ENCODE measurements around the gene PTF1A.

DNA sequence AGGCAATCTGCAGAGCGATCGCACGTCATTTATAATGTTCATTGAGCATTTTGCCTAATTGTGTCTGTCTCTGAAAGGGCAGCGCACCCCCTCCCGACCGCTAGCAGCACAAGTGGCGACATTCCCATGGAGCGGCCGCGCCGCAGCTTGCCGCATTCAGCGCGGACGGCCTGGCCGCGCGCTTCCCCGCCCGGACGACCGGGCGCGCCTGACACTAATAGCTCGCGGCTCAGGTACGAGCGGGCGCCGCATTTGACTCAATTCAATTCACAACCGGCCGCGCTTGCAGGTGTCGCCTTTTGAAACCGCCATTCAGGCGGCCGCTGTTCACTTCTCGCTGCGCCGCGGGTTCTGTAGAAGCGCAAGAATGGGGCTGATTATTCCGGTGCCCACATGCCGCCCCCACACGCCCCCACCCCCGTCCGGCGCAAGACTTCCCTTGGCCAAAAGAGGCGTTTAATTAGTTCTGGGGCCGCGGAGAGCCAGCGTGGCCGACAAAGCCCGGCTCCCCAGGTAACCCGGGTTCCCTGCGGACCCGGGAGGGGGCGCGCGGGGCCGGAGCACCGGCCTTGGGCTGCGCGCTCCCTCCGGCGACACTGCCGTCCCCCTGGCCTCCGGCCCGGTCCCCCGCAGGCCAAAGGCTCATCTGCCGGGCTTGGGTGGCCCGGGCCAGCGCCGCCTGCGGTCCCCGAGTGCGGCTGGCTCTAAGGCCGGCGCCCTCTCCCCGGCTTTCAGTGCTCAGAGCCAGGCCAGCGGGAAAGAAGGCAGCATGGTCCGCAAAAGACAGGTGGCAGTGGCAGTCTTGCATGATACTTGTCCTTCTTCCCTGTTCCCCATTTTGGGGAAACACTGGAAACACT, 18.7 kb upstream of the PTF1A start:
- TF ChIP-seq, protein P1, sequence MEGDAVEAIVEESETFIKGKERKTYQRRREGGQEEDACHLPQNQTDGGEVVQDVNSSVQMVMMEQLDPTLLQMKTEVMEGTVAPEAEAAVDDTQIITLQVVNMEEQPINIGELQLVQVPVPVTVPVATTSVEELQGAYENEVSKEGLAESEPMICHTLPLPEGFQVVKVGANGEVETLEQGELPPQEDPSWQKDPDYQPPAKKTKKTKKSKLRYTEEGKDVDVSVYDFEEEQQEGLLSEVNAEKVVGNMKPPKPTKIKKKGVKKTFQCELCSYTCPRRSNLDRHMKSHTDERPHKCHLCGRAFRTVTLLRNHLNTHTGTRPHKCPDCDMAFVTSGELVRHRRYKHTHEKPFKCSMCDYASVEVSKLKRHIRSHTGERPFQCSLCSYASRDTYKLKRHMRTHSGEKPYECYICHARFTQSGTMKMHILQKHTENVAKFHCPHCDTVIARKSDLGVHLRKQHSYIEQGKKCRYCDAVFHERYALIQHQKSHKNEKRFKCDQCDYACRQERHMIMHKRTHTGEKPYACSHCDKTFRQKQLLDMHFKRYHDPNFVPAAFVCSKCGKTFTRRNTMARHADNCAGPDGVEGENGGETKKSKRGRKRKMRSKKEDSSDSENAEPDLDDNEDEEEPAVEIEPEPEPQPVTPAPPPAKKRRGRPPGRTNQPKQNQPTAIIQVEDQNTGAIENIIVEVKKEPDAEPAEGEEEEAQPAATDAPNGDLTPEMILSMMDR (IDR thresholded peaks at IDR 0.05), result peak in 6 of 7 experiments; percentile 8 to 53 (median 23)
- peak; percentile 44 to 74 (median 73) for TF ChIP-seq POLR2A (IDR thresholded peaks at IDR 0.05)
